Measurements from ENCODE around the gene OVOL2.
"Not testable (repeated sequence)": the region's sequence is repeated elsewhere in the genome, so short reads cannot be mapped to it uniquely, and the experiment has no call there.

The OVOL2 gene

DNA sequence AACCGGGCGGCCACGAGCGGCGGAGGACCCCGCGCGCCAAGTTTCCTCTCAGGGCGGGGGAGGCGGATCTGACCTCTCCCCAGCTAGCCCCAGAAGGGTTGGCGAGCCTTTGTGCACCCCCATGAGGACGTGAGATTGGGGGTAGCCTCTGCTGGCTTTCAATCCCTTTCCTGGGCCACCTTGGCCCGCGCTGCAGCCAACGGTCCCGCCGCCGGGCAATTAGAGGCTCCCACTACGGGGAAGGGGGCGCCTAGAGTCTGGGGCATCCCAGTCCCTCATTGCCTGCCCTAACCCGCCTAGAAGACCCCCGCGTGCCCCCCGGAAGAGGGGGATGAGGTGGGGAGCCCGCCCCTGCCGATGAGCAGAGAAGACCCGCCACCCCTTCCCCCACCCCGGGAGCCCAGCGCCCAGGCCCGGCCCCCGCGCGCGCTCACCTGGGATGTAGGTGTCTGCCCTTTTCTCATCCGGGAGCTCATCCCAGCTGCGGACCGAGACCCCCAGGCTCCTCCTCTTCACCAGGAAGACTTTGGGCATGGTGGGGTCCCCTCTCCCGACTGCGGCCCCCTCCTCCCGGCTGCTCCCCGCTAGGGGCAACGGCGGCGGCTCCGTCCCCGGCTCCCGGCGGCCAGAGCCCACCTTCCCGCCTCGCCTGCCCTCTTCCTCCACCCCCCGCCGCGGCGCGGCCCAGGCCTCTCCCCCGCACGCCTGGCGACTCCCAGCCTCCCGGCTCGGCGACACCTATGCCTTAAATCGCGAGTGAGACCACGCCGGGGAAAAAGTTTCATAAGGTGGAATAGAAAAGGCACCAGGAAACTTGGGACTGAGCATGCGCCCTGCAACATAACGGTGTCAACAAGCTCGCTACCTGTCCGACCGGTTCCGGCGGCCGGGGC, at the start of gene OVOL2:
TSS of gene OVOL2 (minus strand) at position 816 of the 893 bp plus-strand sequence. CDS start at position 534, 282 bp downstream.
- FAIRE-seq = peak; percentile 38

DNA sequence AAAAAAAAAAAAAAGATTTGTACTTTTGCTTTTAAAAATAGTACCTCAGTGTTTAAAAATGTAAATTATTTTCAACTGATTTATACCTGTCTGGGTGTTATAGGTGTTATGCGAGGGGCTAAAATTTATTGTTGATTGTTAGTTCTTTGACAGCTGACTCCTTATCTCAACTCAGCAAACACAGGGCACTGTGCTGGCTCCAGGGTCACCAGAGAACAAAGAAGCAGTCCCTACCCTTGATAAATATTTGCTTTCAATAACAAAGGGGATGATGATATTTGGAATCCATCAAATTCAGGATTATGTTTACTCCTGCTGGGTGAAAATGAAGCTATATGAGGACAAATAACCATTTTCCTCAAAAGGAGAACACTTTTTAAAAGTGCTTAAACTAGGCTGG, 45.8 kb upstream of the OVOL2 start:
- no peak for FAIRE-seq

- no peak for FAIRE-seq
Measured at GRCh38 chr20:18101125-18101810, 43.6 kb upstream of the OVOL2 start.

- not testable (repeated sequence) for FAIRE-seq
Measured at GRCh38 chr20:18100569-18100968, 42.9 kb upstream of the OVOL2 start.

GRCh38 chr20:18094191-18094590, 36.5 kb upstream of the OVOL2 start:
- no peak for FAIRE-seq

DNA sequence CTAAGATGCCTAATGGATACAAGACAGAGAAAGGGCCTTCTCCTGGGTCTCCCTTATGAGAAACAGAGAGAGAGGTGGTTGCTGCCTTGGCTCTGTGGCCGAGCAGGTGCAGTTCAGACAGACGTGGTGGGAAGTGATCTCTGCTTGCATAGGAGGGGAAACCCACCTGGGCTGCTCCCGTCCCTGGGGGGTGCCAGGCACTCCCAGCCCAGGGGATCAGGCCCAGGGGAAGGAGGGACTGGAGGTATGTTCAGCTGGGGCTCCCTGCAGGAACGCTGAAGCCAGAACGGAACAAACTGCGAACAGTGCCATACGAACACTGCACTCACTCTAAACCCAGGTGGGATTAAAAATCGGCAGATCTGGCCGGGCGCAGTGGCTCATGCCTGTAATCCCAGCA, 35.7 kb upstream of the OVOL2 start:
- no peak for FAIRE-seq

DNA sequence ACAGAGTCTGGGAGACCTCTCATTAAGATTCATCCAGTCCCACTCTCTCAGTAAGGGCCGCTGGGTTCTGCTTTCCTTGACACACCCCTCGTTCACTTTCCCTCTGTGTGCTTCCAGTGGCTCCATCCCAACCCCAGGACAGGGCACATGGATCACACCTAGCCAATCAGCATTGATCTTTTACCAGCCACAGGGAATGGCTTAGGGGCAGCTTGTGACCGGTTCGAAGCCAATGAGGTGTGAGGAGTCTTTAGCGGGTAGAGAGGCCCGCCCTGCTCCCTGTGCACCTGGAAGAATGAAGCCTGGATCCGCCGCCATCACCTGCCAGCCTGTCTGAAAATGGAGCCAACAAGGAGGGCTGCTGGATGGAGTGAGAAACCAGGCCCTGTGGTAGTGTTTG, 35.2 kb upstream of the OVOL2 start:
- FAIRE-seq = no peak

- no peak for FAIRE-seq
Measured at GRCh38 chr20:18091623-18092022, 33.9 kb upstream of the OVOL2 start.

- no peak for FAIRE-seq
Measured at GRCh38 chr20:18090477-18090876, 32.8 kb upstream of the OVOL2 start.

DNA sequence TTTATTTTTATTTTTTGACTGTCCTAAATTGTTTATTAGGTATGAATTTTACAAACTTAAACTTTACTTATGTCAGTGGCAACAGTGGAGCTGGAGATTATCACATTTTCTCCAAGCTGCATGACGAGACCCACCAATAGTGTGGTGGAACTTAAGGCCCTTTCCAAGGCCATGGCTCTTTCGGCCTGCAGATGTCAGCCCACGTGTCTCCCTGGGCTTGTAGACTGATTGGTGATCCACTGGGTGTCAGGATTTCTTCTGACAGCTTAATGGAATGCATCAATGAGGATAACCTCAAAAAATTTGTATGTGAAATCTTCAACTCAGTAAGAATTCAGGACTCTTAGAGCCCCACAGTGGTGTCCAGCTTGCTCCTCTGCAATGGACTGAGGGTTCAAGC, 32.3 kb upstream of the OVOL2 start:
- FAIRE-seq = no peak

- FAIRE-seq = not testable (repeated sequence)
Measured at GRCh38 chr20:18088841-18089240, 31.1 kb upstream of the OVOL2 start.

DNA sequence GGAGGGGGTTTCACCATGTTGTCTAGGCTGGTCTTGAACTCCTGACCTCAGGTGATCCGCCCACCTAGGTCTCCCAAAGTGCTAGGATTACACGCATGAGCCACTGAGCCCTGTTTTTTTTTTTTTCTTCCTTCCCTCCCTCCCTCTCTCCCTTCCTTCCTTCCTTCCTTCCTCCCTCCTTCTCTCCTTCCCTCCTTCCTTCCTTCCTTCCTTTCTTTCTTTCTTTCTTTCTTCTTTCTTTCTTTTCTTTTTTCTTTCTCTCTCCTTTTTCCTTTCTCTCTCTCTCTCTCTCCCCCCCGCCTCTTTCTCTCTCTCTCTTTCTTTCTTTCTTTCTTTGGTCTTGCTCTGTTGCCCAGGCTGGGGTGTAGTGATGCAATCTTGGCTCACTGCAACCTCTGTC, 30.6 kb upstream of the OVOL2 start:
- not testable (repeated sequence) for FAIRE-seq

DNA sequence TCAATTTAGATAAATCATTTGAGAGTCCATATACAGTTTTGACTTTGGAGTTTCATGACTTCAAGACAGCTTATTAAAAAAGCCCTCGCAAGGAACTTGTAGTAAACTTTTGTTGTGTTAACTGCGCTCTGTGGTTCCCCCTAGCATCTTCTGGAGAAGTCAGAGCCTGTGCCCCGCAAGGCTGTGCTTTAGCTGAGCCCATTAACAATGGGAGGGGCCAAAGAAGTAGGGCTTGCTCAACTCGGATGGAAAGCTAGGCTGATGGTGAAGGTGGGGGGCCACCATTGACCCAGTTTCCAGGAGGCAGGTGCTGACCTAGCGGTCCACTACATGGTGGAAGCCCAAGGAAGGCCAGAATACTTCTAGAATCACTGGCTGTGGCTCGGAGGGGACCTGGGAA, 29.3 kb upstream of the OVOL2 start:
- no peak for FAIRE-seq

GRCh38 chr20:18080836-18081235, 23.1 kb upstream of the OVOL2 start:
- FAIRE-seq = not testable (repeated sequence)

DNA sequence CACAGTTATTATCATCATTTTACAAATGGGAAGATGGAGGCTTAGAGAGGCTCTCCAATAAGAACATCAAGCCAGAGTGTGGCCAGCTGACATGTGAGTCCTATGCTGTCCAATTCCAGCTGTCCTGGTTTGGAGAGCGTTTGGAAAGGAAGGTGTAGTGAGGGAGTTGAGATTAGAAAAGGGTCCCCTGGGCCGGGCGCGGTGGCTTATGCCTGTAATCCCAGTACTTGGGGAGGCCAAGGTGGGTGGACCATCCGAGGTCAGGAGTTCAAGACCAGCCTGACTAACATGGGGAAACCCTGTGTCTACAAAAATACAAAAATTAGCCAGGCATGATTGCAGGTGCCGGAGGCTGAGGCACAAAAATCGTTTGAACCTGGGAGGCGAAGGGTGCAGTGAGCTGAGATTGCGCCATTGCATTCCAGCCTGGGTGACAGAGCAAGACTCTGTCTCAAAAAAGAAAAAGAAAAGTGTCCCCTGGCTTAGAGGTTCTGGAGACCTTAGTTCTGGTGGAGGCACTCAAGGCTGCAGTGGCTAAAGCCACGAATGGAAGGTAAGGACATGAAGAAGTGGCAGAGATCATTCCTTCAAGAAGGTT, 22.1 kb upstream of the OVOL2 start:
- no peak for FAIRE-seq

DNA sequence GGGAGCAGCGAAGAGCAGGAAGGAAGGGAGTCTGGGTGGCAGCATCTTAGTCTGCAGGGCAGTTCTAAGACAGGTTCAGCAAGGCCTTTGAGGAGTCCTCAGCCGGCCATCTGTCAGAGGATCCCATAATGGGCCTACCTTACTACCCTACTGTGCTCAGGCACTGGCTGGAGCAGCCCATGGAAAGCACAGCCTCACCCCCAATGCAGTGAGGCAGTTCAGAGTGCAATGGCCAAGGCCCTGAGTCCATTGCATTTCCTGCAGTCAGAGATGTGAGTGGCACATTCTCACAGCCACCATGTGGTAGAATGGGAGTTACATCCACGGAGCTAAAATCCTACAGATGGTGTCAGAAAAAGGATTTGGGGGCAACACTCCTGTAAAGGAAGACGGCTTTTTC, 19.4 kb upstream of the OVOL2 start:
- FAIRE-seq = no peak

- FAIRE-seq = no peak
Measured at GRCh38 chr20:18072532-18072931, 14.8 kb upstream of the OVOL2 start.

DNA sequence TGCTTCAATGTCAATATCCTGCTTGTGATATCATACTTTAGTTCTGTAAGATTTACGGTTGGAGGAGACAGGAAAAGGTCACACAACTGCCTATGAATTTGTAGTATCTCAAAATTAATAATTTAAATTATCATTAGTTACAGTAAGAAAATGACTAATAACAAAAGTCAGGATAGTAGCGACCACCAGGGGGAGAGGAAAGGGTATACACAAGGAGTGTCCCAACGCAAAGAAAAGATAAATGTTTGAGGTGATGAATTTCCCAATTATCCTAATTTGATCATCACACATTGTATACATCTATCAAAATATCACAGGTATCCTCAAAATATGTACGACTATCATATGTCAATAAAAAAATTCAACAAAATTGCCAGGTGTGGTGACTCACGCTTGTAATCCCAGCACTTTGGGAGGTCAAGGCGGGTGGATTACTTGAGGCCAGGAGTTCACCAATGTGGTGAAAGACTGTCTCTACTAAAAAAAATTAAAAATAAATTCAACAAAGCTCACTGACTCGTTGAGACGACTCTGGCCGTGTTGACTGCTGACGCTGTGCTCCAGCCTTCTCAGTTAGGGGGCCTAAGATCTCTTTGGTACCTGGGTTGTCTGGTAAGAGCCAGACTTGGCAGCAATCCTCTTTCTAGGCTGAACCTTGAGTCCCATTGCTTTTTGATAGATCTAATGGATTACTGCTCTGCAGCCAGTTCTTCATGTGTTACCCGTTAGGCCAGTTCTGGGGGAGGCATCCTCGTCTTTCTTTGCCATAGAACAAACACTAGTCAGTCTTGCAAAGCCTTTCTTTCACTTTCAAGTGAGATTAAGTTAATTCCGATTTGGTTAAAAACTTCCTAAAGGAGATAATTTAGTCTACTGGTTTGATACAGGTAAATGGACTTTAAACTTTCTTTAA, 9.0 kb upstream of the OVOL2 start:
- no peak for FAIRE-seq

- FAIRE-seq = no peak
Measured at GRCh38 chr20:18063676-18064075, 6.0 kb upstream of the OVOL2 start.

GRCh38 chr20:18059603-18060002, 1.9 kb upstream of the OVOL2 start:
- FAIRE-seq = no peak

- FAIRE-seq = no peak
Measured at GRCh38 chr20:18058661-18059467, 1.1 kb upstream of the OVOL2 start.

DNA sequence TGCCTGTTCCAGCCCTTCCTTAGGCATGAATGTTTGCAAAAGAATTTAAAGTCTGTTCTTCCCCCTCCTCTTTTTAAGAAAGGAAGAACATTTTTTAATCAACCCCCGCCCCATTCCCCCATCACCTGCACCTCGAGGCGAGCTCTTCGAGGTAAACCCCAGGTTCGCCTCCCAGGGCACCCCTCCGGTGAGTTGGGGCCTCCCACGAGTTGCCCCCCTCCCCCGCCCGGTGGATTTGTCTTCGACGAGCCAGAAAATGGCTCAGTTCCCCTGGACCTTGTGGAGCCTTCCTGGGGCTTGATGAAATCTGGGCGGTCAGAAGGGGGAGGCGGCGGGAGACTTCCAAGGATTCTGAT, 256 bp upstream of the OVOL2 start:
- FAIRE-seq = no peak
